Mesenchymal stem cell (in vitro differentiated cells and primary cell): Measurements from ENCODE around the gene NIPBL.

ENCODE experiments used
- DNase-seq: peaks from one replicate; pipeline ENCODE4 v3.0.0-alpha.2; 2013
- H2AFZ ChIP-seq: one replicate; pipeline ENCODE4 v1.6.1; 2013; ENCODE audit warnings: low read depth, mild to moderate bottlenecking, control low read depth, inconsistent platforms, low read length, moderate library complexity
- H2AK5ac ChIP-seq: 2 replicates; pipeline ENCODE4 v1.6.1; 2013; ENCODE audit warnings: low read length, moderate library complexity, mild to moderate bottlenecking, inconsistent platforms; ENCODE audit not compliant: severe bottlenecking
- H2BK120ac ChIP-seq: one replicate; pipeline ENCODE4 v1.6.1; 2013; ENCODE audit warnings: low read depth, mild to moderate bottlenecking, inconsistent platforms, low read length, moderate library complexity
- H2BK12ac ChIP-seq, 2 experiments: one replicate each; pipeline ENCODE4 v1.6.1; 2013; ENCODE audit warnings: inconsistent platforms in 2 of 2, low read length in 2 of 2, mild to moderate bottlenecking in 2 of 2, moderate library complexity in 2 of 2, control low read depth in 1 of 2
- H2BK15ac ChIP-seq: one replicate; pipeline ENCODE4 v1.6.1; 2013; ENCODE audit warnings: mild to moderate bottlenecking, low read depth, inconsistent platforms; ENCODE audit not compliant: poor library complexity, severe bottlenecking
- H2BK5ac ChIP-seq: 2 replicates; pipeline ENCODE4 v1.6.1; 2013; ENCODE audit warnings: low read depth, mild to moderate bottlenecking, low read length, control low read depth, inconsistent platforms; ENCODE audit not compliant: poor library complexity, severe bottlenecking
- H3K14ac ChIP-seq, 2 experiments: one replicate each; pipeline ENCODE4 v1.6.1; 2013; ENCODE audit warnings: inconsistent platforms in 2 of 2, low read length in 2 of 2, control low read depth in 1 of 2, mild to moderate bottlenecking in 1 of 2, moderate library complexity in 1 of 2
- H3K18ac ChIP-seq, 2 experiments: one replicate each; pipeline ENCODE4 v1.6.1; 2013; ENCODE audit warnings: inconsistent platforms in 2 of 2, low read length in 2 of 2, control low read depth in 1 of 2, low read depth in 1 of 2, mild to moderate bottlenecking in 1 of 2
- H3K23ac ChIP-seq, 2 experiments: one replicate each; pipeline ENCODE4 v1.6.1; 2013; ENCODE audit warnings: inconsistent platforms in 2 of 2, low read length in 2 of 2, mild to moderate bottlenecking in 2 of 2, moderate library complexity in 2 of 2, control low read depth in 1 of 2
- H3K27ac ChIP-seq: 2 replicates; pipeline ENCODE4 v1.5.1; 2013; ENCODE audit warnings: mild to moderate bottlenecking, moderate library complexity, low read length, control low read depth, inconsistent platforms; ENCODE audit not compliant: poor library complexity, severe bottlenecking
- H3K27me3 ChIP-seq, 2 experiments: 2 replicates each; pipeline versions ENCODE4 v1.6.1 to v1.7.0; 2013; ENCODE audit warnings: low read length in 2 of 2, mild to moderate bottlenecking in 2 of 2, moderate library complexity in 2 of 2, control low read depth in 1 of 2, inconsistent platforms in 1 of 2; ENCODE audit not compliant: control insufficient read depth in 1 of 2, insufficient read depth in 1 of 2
- H3K36me3 ChIP-seq, 2 experiments: 2 replicates each; pipeline versions ENCODE4 v1.6.1 to v1.7.0; 2013; ENCODE audit warnings: low read length in 2 of 2, control low read depth in 1 of 2, inconsistent platforms in 1 of 2, low read depth in 1 of 2, mild to moderate bottlenecking in 1 of 2; ENCODE audit not compliant: insufficient read depth in 2 of 2, control insufficient read depth in 1 of 2
- H3K4ac ChIP-seq, 2 experiments: one replicate each; pipeline ENCODE4 v1.6.1; 2013; ENCODE audit warnings: inconsistent platforms in 2 of 2, low read length in 2 of 2, mild to moderate bottlenecking in 2 of 2, moderate library complexity in 2 of 2, control low read depth in 1 of 2, low read depth in 1 of 2
- H3K4me1 ChIP-seq: 2 replicates; pipeline ENCODE4 v1.6.1; 2013; ENCODE audit warnings: low read depth, low read length, control low read depth; ENCODE audit not compliant: control insufficient read depth, insufficient read depth
- H3K4me2 ChIP-seq: 2 replicates; pipeline ENCODE4 v1.6.1; 2013; ENCODE audit warnings: low read length, mild to moderate bottlenecking, inconsistent platforms; ENCODE audit not compliant: poor library complexity, severe bottlenecking
- H3K4me3 ChIP-seq, 2 experiments: 2 replicates each; pipeline versions ENCODE4 v1.5.1 to v1.7.0; 2013; ENCODE audit warnings: low read length in 2 of 2, mild to moderate bottlenecking in 2 of 2, control low read depth in 1 of 2, low read depth in 1 of 2; ENCODE audit not compliant: insufficient read depth in 1 of 2
- H3K79me1 ChIP-seq: replicated peaks from 2 replicates; pipeline ENCODE4 v1.6.1; 2013; ENCODE audit warnings: mild to moderate bottlenecking, control low read depth, low read length, inconsistent platforms; ENCODE audit not compliant: poor library complexity, severe bottlenecking
- H3K9ac ChIP-seq: 2 replicates; pipeline ENCODE4 v1.7.0; 2013; ENCODE audit warnings: mild to moderate bottlenecking, low read length, moderate library complexity
- H3K9me3 ChIP-seq: 2 replicates; pipeline ENCODE4 v1.7.0; 2013; ENCODE audit warnings: mild to moderate bottlenecking, low read length; ENCODE audit not compliant: control insufficient read depth
- H4K8ac ChIP-seq: one replicate; pipeline ENCODE4 v1.6.1; 2013; ENCODE audit warnings: inconsistent platforms, mild to moderate bottlenecking, low read length, moderate library complexity
- H4K91ac ChIP-seq: one replicate; pipeline ENCODE4 v1.6.1; 2013; ENCODE audit warnings: mild to moderate bottlenecking, low read length, inconsistent platforms
- WGBS: methylation state at CpG from one replicate; pipeline ENCODE4 v1.1.7; 2013; ENCODE audit warnings: mixed read lengths; 5-methylcytosine and 5-hydroxymethylcytosine counted together

NIPBL gene

GRCh38 chr5:36896476-36896875 lies 19.9 kb downstream of the NIPBL start:
- no peaks in the 10 kb centered on the region for H3K27me3 ChIP-seq
- no peak overlapping the region for H3K18ac ChIP-seq
- no peak overlapping the region for H3K27ac ChIP-seq
- H3K23ac ChIP-seq, result no peak overlapping the region
- no peak overlapping the region for H2BK120ac ChIP-seq
- H3K79me1 ChIP-seq, result no peaks in the 10 kb centered on the region
- H2AK5ac ChIP-seq, result no peak overlapping the region
- H3K9ac ChIP-seq, result no peak overlapping the region
- WGBS, result 98% methylated on average over 7 of the region's 8 CpGs
- H2AFZ ChIP-seq, result no peak overlapping the region
- H3K36me3 ChIP-seq, result no peaks in the 10 kb centered on the region
- H3K4me1 ChIP-seq, result no peaks in the 10 kb centered on the region
- H4K8ac ChIP-seq, result no peak overlapping the region
- H2BK15ac ChIP-seq, result no peak overlapping the region
- H3K4me2 ChIP-seq, result no peak overlapping the region
- no peak overlapping the region for H3K14ac ChIP-seq
- no peak for DNase-seq
- H4K91ac ChIP-seq, result no peak overlapping the region
- H2BK12ac ChIP-seq, result no peak overlapping the region
- H3K4ac ChIP-seq, result no peak overlapping the region
- H3K4me3 ChIP-seq, result no peak overlapping the region
- H2BK5ac ChIP-seq, result no peak overlapping the region
- no peaks in the 10 kb centered on the region for H3K9me3 ChIP-seq

- no peak overlapping the region for H2BK15ac ChIP-seq
- no peak overlapping the region for H2AFZ ChIP-seq
- DNase-seq, result peak; percentile 51
- WGBS, result 94% methylated on average over 1 of the region's 1 CpG
- H3K27me3 ChIP-seq, result no peaks in the 10 kb centered on the region
- no peak overlapping the region for H2BK12ac ChIP-seq
- no peak overlapping the region for H2BK120ac ChIP-seq
- no peak overlapping the region for H4K8ac ChIP-seq
- no peaks in the 10 kb centered on the region for H3K4me1 ChIP-seq
- no peak overlapping the region for H3K14ac ChIP-seq
- no peak overlapping the region for H2AK5ac ChIP-seq
- no peaks in the 10 kb centered on the region for H3K36me3 ChIP-seq
- H2BK5ac ChIP-seq, result no peak overlapping the region
- H3K27ac ChIP-seq, result no peak overlapping the region
- no peaks in the 10 kb centered on the region for H3K79me1 ChIP-seq
- peaks cover 2% of the 10 kb centered on the region for H3K9me3 ChIP-seq
- H3K23ac ChIP-seq, result no peak overlapping the region
- H3K4me3 ChIP-seq, result no peak overlapping the region
- H3K18ac ChIP-seq, result no peak overlapping the region
- H3K9ac ChIP-seq, result peak overlapping the region; percentile 54
- no peak overlapping the region for H4K91ac ChIP-seq
- no peak overlapping the region for H3K4me2 ChIP-seq
- H3K4ac ChIP-seq, result no peak overlapping the region
These were observed 21.0 kb downstream of the NIPBL start for GRCh38 chr5:36897616-36898015.

DNA sequence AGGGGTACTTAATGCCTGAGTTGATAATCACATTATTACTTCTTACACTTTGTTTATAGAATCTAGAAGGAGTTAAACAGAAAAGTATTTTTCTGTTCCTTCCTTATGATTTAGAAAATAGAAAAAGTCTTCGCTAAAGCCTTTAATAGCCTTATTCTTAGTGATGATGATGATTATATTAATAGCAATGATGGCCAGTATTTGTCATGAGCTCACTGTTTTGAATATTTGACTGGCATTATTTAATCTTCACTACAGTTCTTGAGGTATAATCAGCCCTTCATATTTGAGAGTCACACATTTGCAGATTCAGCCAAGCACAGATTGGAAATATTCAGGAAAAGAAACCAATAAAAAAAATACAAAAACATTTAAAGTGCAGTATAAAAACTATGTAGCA lies 23.3 kb downstream of the NIPBL start:
- H3K18ac ChIP-seq, result no peak overlapping the region
- H2BK12ac ChIP-seq, result no peak overlapping the region
- no peak overlapping the region for H3K23ac ChIP-seq
- no peak for DNase-seq
- H4K91ac ChIP-seq, result no peak overlapping the region
- WGBS, result no CpG with 5 or more reads among the region's 1 CpG
- H3K4me3 ChIP-seq, result no peak overlapping the region
- H3K9me3 ChIP-seq, result peaks cover 2% of the 10 kb centered on the region
- no peak overlapping the region for H3K4ac ChIP-seq
- no peak overlapping the region for H2AK5ac ChIP-seq
- no peak overlapping the region for H4K8ac ChIP-seq
- no peaks in the 10 kb centered on the region for H3K27me3 ChIP-seq
- no peak overlapping the region for H3K4me2 ChIP-seq
- no peaks in the 10 kb centered on the region for H3K79me1 ChIP-seq
- no peaks in the 10 kb centered on the region for H3K4me1 ChIP-seq
- H2BK15ac ChIP-seq, result no peak overlapping the region
- H3K9ac ChIP-seq, result no peak overlapping the region
- no peak overlapping the region for H3K27ac ChIP-seq
- H3K36me3 ChIP-seq, result no peaks in the 10 kb centered on the region
- no peak overlapping the region for H3K14ac ChIP-seq
- H2BK120ac ChIP-seq, result no peak overlapping the region
- H2BK5ac ChIP-seq, result no peak overlapping the region
- no peak overlapping the region for H2AFZ ChIP-seq

GRCh38 chr5:36900283-36900682 lies 23.7 kb downstream of the NIPBL start:
- Histone ChIP-seq H2AK5ac (no peak overlapping the region), H4K91ac (no peak overlapping the region), H3K79me1 (no peaks in the 10 kb centered on the region), H2BK5ac (no peak overlapping the region), H3K4me2 (no peak overlapping the region), H3K23ac (no peak overlapping the region), H3K9me3 (peaks cover 2% of the 10 kb centered on the region), H2BK15ac (no peak overlapping the region), H2BK120ac (no peak overlapping the region), H3K14ac (no peak overlapping the region), H4K8ac (no peak overlapping the region), H3K27ac (no peak overlapping the region), H3K36me3 (no peaks in the 10 kb centered on the region), H3K4me3 (no peak overlapping the region), H3K9ac (no peak overlapping the region), H2BK12ac (no peak overlapping the region), H3K27me3 (no peaks in the 10 kb centered on the region), H3K18ac (no peak overlapping the region), H3K4ac (no peak overlapping the region), H3K4me1 (no peaks in the 10 kb centered on the region), H2AFZ (no peak overlapping the region)
- DNase-seq, result no peak
- WGBS, result 100% methylated on average over 1 of the region's 2 CpGs
